ENCODE data around the gene DAB2IP.
A peak's percentile ranks its signal among the peaks of the same experiment; 100 is the strongest.
"Not testable (repeated sequence)": the region's sequence is repeated elsewhere in the genome, so short reads cannot be mapped to it uniquely, and the experiment has no call there.

The DAB2IP gene

DNA sequence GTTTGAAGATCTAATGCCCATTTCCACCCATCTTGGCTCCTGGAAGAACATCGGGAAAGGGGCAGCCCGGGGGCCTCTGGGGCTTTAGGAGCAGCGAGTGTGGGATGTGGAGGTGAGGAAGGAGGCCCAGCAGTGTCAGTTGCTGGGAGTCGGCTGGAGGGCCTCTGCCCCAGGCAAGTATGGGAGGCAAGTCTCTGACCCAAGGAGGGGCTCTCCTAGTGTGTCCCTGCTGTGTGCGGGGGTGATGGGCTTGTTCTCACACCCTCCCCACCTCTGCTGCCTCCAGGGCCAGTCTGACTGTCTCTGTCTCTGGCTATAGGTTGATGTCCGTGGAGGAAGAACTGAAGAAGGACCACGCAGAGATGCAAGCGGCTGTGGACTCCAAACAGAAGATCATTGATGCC, 129.7 kb downstream of the DAB2IP start:
- no peak for DNase-seq

GRCh38 chr9:121781701-121782464, 130.4 kb downstream of the DAB2IP start:
- no peak for DNase-seq

DNA sequence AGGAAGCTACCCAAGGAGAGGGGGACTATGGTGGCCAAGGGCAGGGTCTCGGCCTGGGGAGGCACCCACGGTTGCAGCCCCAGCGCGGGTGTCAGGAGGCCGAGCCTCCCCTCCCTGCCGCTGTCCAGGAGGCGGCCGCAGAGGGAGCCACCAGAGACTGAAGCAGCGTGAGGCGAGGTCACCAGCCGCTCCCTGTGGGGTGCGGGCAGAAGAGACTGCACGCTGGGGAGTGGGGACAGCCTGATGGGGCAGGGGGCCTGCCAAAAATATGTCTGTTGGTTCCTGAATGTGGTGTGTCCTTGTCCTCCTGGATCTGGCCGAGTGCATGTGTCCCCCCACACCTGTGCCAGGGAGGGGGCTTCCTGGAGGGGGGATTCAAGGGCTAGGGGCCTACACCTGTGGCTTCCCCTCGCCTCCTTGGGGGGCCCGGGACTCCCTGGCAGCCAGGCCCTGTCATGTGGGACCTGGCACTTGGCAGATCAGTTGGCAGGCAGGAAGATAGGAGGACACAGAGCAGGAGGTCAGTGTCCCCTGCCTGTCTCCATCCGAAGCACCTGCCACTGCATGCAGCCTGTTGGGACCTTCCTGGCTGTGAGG, 131.2 kb downstream of the DAB2IP start:
- no peak for DNase-seq

- DNase-seq: no peak
Observed at GRCh38 chr9:121783111-121783510, 131.7 kb downstream of the DAB2IP start.

DNA sequence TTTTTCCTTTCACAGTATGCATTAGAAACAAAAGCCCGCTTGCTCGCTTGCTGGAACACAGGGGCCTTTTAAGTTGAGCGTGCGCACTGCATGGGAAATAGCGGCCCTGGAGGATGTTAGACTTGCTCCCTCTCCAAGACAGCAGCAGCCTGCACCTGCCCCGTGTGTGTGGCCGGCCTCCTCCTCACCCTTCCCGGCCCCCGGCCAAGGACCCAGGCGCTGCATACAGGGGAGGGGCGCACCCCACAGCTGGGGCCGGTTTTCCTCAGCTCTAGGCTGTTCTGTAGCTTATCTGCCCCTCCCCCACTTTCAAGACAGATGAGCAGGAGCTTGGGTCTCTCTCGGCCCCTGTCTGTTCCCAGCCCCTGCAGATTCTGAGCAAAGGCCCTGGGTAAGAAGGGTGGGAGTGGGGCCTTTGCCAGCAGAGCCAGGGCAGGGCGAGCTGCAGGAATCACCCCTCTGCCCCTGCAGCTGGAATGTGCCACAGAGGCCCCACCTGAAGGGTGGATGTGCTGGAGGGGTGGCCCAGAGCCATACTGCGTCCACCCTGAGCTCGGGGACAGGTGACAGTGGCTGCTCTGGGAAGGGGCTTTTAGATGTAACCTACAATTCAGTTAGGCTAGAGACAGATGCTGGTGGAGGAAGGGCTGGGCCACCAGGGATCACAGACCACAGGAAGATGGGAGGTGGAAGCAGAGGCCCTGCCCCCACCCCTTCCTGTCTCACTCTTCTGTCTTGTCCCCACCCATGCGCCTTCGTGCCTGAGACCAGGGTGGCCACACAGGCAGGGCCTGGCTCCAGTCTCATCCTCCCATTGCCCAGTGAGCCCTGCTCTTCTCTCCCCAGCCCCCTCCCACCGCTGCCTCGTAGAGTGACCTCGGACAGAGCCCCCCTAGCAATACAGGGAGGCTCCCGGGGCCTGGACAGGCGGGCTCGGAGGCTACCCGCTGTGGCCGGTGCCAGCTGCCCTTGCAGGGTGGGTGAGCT, 132.4 kb downstream of the DAB2IP start:
- peak; percentile 71 for DNase-seq

GRCh38 chr9:121784731-121785411, 133.4 kb downstream of the DAB2IP start:
- peak; percentile 39 for DNase-seq

DNA sequence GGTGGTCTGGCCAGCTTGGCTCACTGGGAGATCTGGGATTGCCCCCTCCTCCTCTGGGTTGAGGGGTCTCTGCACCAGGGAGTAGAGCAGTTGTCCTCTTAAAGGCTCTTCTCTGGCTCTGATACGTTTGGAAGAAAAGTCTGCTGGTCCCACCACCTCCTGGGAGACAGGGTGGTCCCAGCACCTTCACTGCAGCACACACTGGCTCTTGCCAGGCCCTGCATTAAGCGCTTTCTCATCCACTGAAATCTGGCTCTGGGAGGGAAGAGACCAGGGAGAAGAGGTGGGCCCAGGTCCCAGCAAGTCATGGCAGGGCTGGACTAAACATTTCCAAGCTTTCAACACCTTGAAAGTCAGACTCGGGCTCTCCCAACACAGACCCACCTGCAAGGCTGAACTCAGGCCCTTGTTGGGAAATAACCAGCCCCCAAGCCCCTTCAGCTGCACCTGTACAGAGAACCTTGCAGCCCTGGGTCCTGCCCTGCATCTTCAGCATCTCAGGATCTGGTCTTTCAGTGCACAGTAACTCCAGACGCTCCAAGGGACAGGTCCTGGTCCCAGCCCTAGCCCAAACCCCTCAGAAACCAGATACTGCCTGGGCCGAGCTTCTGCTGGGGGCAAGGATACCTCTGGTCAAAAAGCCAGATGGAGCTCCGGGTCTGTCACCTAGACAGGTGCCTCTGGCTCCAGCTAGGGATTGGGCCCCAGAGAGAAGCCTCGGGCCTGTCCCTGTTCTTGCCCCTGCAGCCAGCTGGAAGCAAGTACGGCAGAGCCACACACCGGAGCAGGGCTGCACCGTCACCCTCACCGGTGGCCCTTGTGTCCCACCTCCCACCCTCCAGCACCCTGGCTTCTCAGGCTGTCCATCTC, 134.5 kb downstream of the DAB2IP start:
- no peak for DNase-seq

- DNase-seq: no peak
Observed at GRCh38 chr9:121786543-121786948, 135.1 kb downstream of the DAB2IP start.

DNA sequence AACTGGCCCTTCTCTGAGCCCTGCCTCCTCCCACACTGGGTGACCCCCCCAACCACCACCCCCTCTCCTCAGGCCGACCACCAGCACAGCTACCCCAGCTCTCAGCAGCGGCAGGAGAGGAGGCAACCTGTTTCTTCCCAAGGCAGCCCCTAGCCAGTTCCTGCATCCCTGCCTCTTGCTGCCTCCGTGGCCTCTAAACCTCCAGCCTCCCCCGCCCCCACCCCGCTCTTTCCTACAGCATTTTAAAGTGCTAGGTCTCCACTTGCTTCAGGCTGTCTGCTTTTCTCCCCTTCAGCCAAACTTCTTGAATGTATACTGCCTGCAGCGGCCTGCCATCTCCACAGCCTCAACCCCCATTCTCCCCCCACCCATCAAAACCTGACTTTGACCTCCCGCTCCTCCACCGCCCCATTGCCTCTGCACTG, 135.6 kb downstream of the DAB2IP start:
- DNase-seq: no peak

GRCh38 chr9:121788686-121789366, 137.4 kb downstream of the DAB2IP start:
- DNase-seq: no peak

- no peak for DNase-seq
Observed at GRCh38 chr9:121790841-121791240, 139.4 kb downstream of the DAB2IP start.

DNA sequence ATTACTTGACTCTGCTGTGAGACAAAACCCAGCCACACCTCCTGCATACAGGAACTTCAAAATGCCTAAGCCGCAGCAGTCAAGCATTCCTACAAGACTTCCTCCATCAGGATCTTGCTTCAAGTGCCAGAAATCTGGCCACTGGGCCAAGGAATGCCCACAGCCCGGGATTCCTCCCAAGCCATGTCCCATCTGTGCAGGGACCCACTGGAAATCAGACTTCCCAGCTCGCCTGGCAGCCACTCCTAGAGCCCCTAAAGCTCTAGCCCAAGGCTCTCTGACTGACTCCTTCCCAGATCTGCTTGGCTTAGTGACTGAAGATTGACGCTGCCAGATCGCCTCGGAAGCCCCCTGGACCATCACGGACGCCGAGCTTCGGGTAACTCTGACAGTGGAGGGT, 141.0 kb downstream of the DAB2IP start:
- not testable (repeated sequence) for DNase-seq

- DNase-seq: not testable (repeated sequence)
Observed at GRCh38 chr9:121794334-121794733, 142.9 kb downstream of the DAB2IP start.

- no peak for DNase-seq
Observed at GRCh38 chr9:121797081-121797480, 145.6 kb downstream of the DAB2IP start.

DNA sequence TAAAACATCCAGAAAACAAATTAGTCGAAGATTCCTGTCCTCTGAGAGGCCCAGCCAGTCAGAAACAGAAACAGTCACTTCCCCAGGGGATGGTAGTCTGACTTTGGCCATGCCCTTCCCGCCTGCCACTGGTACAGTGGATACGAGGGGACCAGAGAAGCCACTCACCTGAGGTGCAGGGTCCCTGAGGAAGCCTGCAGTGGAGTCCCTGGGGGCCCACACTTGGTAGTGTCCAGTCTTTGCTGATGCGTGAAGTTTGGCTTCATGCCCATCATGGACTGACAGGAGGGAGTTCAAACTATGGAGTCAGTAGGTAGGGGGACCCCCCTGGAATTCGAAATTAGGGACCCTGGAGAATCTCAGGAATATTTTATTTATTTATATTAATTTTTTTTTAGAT, 147.5 kb downstream of the DAB2IP start:
- no peak for DNase-seq

DNA sequence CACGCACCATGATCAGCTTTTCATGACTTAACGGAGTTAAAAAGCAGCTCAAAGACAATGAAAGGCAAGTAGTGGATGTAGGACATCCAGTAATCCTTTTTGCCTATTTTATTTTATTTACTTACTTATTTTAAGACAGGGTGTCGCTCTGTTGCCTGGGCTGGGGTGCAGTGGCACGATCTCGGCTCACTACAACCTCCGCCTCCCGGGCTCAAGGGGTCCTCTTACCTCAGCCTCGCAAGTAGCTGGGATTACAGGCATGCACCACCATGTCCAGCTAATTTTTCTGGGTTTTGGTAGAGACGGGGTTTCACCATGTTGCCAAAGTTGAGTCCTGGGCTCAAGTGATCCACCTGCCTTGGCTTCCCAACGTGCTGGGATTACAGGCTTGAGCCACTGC, 148.9 kb downstream of the DAB2IP start:
- DNase-seq: no peak

GRCh38 chr9:121801579-121801978, 150.1 kb downstream of the DAB2IP start:
- peak; percentile 55 for DNase-seq

DNA sequence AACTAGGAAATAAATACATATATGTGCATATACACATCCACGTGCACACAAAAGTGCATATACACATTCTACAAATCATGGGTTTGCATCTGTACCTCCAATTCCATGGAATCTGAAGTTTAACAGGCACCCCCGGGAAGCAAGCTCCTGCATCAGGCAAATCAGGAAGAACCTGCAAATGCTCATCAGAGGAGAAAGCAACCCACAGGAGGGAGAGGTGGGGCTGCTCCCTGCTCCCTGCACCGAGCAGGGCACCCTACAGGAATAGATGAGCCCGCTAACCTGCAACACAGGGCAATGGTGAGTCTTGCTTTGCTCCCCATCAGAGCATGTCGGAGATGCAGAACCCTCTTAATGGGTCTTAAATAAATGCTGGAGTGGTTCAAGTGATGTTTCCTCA, 151.3 kb downstream of the DAB2IP start:
- DNase-seq: no peak

GRCh38 chr9:121807069-121807822, 155.8 kb downstream of the DAB2IP start:
- no peak for DNase-seq

DNA sequence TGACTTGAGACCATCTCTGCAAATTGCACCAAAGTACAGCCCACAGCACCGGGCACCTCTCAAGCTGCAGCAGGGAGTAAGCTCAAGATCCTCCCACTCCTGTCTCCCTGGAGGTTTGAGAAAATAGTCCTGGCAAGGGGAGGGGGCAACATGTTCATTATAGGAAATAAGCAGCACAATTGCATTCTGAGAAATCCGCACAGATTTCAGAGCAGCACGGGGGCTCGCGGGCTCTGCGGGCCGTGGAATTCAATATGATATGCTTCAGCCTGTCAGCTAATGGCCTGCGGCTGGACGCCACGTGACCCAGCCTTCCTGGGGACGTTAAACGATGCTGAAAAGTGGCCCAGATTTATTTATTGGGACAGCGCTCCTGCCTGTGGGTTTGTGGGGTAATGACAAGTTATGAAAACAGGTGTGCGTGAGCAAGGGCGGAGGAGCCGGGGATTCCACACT, 156.4 kb downstream of the DAB2IP start:
- no peak for DNase-seq
